Tibial nerve (tissue), 4 donors: ENCODE data around the gene PLCL2.

Experiments used
- EP300 ChIP-seq, 2 donors: sonication (generic); formaldehyde crosslinking; IDR thresholded peaks; one replicate each; pipeline ENCODE4 v1.6.1; 2017; ENCODE audit warnings: antibody characterized with exemption in 2 of 2, mild to moderate bottlenecking in 1 of 2
- TF ChIP-seq, protein P1 (sequence below), 5 experiments: fragments of 200-600 bp in 3 of 5; fragments of 450-650 bp in 2 of 5; sonication (generic) in 3 of 5; IDR thresholded peaks; one replicate each; pipeline ENCODE4 v1.5.1; 2016 to 2019; ENCODE audit warnings: antibody characterized with exemption in 5 of 5, mild to moderate bottlenecking in 3 of 5, moderate library complexity in 2 of 5

DNA sequence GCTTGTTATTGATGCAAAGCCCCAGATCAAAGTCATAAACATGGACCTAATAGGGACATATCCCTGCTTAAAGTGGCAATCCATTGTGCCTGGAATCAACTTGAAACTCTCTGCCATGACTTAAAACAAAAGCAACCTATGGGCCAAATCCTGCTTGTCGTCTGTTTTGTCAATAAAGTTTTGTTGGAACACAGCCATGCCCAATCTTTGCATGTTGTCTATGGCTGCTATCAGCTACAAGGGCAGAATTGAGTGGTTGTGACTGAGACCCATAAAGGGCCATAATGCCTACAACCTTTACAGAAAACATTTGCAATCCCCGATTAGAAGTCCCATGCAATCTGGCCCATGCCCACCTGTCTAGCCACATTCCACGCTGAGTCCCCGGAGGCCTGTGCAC lies 235.4 kb downstream of the PLCL2 start:
- TF ChIP-seq, protein P1, sequence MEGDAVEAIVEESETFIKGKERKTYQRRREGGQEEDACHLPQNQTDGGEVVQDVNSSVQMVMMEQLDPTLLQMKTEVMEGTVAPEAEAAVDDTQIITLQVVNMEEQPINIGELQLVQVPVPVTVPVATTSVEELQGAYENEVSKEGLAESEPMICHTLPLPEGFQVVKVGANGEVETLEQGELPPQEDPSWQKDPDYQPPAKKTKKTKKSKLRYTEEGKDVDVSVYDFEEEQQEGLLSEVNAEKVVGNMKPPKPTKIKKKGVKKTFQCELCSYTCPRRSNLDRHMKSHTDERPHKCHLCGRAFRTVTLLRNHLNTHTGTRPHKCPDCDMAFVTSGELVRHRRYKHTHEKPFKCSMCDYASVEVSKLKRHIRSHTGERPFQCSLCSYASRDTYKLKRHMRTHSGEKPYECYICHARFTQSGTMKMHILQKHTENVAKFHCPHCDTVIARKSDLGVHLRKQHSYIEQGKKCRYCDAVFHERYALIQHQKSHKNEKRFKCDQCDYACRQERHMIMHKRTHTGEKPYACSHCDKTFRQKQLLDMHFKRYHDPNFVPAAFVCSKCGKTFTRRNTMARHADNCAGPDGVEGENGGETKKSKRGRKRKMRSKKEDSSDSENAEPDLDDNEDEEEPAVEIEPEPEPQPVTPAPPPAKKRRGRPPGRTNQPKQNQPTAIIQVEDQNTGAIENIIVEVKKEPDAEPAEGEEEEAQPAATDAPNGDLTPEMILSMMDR (IDR thresholded peaks at IDR 0.05): no peak
- TF ChIP-seq EP300 (IDR thresholded peaks at IDR 0.05): no peak
